SW480 (cell line): ENCODE results near the gene C1QB.
"Not testable (repeated sequence)": the region's sequence is repeated elsewhere in the genome, so short reads cannot be mapped to it uniquely, and the experiment has no call there.

ENCODE experiments used
- DNase-seq: peaks from one replicate; pipeline ENCODE4 v3.0.0-alpha.2; 2016; ENCODE audit warnings: low spot score

C1QB gene

DNA sequence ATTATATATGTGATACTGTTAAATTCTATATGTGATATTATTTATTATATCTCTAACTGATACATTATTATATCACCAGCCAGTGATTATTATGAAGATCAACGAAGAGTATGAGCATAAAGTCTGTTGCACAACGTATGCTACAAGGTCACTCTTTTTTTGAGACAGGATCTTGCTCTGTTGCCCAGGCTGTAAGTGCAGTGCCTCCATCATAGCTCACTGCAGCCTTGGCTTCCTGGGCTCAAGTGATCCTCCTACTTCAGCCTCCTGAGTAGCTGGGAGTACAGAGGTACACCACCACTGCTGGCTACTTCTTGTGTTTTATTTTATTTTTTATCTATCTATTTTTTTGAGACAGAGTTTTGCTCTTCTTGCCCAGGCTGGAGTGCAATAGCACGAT is 43.6 kb downstream of the C1QB start:
- DNase-seq = no peak

DNA sequence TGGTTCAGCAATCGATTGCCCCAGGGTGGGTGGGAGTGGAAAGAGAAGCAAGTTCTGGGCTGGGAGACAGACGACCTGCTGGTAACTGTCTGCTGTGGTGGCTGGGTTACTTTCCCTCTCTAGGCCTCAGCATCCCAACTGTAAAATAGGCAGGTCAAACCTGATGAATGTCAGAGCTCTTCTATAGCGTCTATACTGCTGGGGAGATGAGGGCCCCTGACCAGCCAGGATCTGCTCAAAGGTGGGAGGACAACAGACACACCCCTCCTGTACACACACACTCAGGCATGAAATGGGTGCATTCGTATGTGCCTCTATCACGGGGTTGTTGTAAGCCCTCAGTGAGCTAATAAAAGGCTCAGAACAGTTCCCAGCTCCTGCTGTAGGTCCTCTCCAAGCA is 44.9 kb downstream of the C1QB start:
- DNase-seq = no peak

DNA sequence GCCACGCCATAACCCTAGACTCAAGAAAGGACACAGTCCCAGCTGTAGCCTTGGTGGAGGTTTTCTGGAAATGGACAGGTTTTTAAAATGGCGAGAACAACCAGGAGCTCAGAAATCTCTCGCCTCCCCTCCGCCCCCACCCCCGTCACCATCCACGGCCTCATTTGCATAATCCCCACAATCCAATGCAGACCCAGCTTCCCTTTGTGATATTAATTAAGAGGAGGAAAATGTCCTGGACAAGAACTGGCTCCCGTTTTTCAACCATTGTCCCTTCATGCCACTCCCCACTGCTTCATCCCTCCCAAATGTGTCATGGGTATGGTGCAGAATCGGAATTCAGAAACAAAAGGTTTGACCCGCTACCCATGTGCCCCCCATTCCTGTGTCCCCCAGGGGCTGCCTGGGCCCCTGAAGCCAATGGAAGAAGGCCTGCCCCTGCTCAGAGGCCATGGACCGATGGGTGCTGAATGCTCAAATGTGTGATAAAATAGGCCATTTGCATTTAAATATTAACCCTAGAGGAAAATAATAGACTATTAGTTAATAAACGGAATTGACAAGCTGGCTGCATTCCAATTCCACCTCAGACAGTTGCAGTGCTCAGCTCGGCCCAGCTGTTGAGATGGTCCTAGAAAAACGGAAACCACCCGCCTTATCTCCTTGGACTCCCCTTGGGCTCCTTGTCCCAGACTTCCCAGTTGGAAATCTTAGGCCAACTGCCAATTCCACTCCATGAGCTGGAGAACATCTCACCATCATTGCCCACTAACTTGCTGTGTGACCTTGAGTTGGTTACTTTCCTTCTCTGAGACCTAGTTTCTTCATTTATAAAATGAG is 46.9 kb downstream of the C1QB start:
- no peak for DNase-seq

DNA sequence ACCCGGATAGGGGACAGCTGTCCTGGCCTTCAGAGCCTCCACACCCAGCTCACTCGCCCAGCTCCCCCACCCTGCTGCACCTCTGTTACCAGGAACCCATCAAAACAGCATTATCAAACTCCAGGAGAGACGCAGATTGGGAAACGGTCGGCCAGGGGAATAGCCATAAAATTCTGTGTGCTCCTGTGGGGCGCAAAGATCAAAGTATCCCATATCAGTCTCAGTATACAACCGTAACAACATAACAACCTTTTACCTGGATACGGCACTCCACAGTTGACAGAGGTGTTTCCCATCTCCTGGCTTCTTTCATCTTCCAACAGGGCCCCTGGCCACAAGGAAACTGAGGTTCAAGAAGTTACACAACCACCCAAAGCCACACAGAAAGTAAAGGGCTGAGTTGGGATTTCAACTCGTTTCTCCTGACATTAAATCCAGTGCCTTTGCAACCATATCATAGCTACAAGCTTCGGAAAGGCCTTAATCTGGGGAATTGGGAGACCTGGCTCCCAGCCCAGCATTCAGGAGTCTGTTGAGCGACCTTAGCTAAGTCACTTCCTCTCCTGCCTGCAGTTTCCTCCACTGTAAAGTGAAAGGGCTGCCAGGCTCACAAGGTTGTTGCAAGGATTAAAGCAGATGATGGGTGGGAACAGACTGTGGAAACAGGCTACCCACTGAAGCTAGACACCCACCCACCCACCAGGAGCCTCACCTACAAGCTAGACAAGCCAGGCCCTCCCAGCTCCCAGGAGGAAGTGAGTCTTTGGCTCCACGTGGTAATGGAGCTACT is 49.5 kb downstream of the C1QB start:
- peak; percentile 90 for DNase-seq

DNA sequence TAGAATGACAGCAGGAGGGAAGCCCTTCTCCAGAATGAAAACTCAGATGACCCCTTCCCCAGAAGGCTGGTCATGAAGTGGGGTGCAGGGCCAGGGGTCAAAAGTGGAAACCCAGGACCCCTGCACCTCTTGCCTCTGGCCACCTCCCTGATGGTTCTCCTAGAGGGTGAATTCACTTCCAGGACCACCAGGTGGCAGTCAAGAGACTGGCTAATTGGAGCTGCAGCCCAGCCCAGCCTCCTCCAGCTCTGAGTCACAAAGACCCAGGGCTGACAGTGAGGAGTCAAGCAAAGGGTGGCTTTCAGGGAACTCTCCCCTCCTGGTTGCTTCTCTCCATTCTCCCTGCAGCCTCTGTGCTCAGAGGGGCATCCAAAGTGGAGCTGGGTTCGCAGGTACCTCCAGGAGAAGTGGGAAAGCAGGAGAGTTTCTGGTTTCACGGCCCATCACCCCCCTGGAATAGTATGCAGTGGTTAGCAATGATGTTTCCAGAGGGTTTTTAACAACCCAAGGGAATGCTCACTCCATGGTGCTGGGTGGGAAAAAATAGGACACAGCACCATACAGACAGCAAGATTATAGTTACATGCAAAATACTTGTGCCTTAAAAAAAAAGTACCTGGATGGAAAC is 51.5 kb downstream of the C1QB start:
- DNase-seq = peak; percentile 75

DNA sequence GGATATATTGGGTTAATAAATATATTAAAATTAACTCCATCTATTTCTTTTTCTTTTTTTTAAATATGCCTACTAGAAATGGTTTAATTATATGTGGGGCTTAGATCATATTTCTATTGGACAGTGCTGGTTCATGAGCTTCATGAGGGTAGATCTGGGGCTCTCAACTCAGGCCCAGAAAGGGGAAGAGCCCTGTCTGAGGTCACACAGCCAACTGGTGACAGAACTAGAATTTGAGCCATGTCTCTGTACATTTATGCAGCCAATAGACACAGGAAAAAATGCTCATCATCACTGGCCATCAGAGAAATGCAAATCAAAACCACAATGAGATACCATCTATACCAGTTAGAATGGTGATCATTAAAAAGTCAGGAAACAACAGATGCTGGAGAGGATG is 52.5 kb downstream of the C1QB start:
- no peak for DNase-seq

DNA sequence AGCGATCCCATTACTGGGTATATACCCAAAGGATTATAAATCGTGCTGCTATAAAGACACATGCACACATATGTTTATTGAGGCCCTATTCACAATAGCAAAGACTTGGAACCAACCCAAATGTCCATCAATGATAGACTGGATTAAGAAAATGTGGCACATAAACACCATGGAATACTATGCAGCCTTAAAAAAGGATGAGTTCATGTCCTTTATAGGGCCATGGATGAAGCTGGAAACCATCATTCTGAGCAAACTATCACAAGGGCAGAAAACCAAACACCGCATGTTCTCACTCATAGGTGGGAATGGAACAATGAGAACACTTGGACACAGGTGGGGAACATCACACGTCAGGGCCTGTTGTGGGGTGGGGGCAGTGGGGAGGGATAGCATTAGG is 53.1 kb downstream of the C1QB start:
- DNase-seq = not testable (repeated sequence)

DNA sequence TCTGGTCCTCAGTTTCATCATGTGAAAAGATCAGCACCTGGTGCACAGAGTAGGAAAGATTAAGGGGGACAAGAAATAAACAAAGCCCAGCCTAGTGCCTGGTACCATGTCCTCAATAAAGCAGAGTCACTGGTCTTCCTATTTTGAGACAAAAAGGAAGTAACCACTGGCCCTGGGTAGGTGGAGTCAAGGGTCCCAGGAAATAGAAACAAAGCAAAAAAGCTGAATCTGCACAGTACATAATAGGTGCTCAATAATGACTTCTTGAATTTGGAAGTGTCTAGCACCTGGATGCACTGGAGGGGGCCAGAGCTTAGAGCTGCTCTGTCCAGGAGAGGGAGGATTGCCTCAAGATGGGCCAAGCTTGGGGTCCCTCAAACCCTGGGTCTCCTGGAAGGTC is 55.7 kb downstream of the C1QB start:
- no peak for DNase-seq

DNA sequence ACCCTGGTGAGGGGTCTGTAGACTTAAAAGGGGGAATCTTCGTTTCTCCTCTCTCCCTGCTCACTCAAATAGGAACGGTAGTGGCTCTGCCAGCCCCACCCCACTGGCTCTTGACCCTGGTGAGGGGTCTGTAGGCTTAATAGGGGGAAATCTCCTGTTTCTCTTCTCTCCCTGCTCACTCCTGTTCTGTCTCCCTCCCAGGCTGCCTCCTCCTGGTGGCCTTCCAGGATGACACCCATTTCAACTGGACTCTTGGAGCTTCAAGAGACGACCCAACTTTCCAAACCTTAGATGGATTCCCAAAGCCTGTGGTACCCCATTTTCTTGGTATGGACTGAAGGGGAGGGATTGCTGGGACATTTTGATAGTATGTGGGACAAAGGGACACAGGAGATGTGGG is 56.2 kb downstream of the C1QB start:
- DNase-seq = no peak

DNA sequence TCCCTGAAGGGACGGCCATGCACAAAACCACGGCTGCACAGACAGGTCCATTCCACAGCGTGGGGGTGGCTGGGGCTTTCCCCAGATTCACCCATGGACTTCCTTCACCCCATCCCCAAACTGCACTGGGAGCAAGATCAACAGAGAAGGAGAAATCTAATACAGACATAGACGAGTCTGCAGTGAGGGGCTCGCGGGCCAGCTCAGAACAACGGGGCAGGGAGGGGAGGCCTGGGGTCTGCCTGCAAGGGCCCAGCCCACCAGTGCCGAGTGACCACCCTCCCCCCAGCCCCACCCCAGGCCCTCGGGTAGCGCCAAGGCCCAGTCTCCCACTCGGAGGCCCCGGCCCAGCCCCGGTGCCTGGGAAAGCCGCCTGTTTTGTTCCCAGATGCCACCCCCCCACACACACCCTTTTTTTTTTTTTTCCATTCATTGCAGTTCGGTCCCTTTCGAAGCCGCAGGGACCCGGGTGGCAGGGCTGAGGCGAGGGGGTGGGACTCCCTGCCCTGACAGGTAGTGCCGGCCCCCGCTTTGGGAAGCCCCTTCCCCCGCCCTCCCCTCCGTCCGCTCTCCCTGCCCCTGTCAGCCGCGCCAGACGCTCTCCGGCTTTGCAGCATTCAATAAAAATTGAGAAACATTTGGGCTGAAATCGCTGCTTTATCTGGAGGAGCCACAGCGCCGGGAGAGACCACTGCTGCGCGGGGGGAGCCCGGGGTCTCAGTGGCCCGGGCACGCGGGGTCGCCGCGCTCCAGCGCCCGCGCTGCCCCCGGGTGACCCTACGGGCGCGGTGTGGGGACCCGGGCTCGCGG is 57.1 kb downstream of the C1QB start:
- peak; percentile 20 for DNase-seq

DNA sequence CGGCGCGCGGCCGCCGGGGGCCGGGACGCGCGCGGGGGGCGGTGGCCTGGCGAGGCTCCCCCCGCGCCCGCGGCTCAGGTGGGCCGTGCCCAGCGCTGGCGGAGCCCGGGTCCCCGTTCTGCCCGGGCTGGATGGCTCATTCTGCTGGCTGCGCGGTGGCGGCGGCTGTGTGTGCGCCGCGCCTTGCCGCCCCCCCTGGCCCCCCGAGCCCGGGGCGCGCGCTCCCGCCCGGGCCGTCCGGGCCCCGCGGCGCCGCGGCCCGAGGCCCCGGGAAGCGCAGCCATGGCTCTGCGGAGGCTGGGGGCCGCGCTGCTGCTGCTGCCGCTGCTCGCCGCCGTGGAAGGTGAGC is 57.6 kb downstream of the C1QB start, which contains the start of gene EPHB2:
Gene EPHB2, plus strand, starts transcription at position 139 of the 349 bp plus-strand sequence. Its CDS starts 144 bp downstream, at position 283.
- DNase-seq = no peak

DNA sequence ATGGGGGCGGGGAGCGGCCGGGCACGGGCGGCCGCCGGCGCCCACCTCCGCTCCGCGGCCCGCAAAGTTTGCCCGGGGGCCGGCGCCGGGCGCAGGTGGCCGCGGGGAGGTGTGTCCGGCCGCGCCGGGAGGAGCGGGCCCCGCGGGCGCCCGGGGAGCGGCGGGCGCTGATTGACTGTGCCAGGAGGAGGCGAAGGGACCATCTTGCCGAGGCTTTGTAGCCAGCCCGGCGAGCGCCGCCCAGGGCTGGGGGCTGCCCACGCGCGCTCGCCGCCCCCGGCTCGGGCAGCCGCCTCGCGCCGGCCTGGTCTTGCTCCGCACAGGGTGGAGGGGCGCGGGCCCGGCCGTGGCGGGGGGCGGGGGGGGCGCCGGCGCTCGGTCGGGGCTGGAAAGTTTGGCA is 58.0 kb downstream of the C1QB start:
- no peak for DNase-seq
